DOHH2 (cell line): ENCODE data around the gene ARRDC4.
A peak's percentile ranks its signal among the peaks of the same experiment; 100 is the strongest.

Experiments
- H3F3A ChIP-seq: fragments of 200-600 bp; sonication (generic), shearing (Covaris generic); 2 replicates; pipeline ENCODE4 v1.6.0; 2016; ENCODE audit warnings: antibody characterized with exemption, mild to moderate bottlenecking; ENCODE audit not compliant: control insufficient read depth, insufficient read depth
- H3K27ac ChIP-seq: fragments of 200-600 bp; sonication (generic); 2 replicates; pipeline ENCODE4 v1.5.1; 2014; ENCODE audit warnings: low read depth, mild to moderate bottlenecking, low read length, moderate library complexity
- H3K27me3 ChIP-seq: fragments of 200-600 bp; sonication (generic); 2 replicates; pipeline ENCODE4 v1.6.1; 2014; ENCODE audit warnings: mild to moderate bottlenecking, low read length, mixed read lengths; ENCODE audit not compliant: control insufficient read depth
- H3K36me3 ChIP-seq: fragments of 200-600 bp; sonication (generic); 2 replicates; pipeline ENCODE4 v1.6.1; 2014; ENCODE audit warnings: mild to moderate bottlenecking, low read length, moderate library complexity, mixed read lengths; ENCODE audit not compliant: control insufficient read depth
- H3K4me1 ChIP-seq: fragments of 200-600 bp; sonication (generic); 2 replicates; pipeline ENCODE4 v1.6.1; 2014; ENCODE audit warnings: mild to moderate bottlenecking, low read length, mixed read lengths; ENCODE audit not compliant: control insufficient read depth
- H3K4me2 ChIP-seq: fragments of 200-600 bp; sonication (generic); 2 replicates; pipeline ENCODE4 v1.6.0; 2014; ENCODE audit warnings: mild to moderate bottlenecking, low read length, moderate library complexity
- H3K4me3 ChIP-seq: fragments of 200-600 bp; sonication (generic); 2 replicates; pipeline ENCODE4 v1.5.1; 2014; ENCODE audit warnings: mild to moderate bottlenecking, low read length, mixed read lengths
- H3K79me2 ChIP-seq: fragments of 200-600 bp; sonication (generic); 2 replicates; pipeline ENCODE4 v1.6.1; 2014; ENCODE audit warnings: mild to moderate bottlenecking, low read length, mixed read lengths; ENCODE audit not compliant: control insufficient read depth
- H3K9me2 ChIP-seq: fragments of 200-600 bp; sonication (generic); replicated peaks from 2 replicates; pipeline ENCODE4 v1.6.1; 2014; ENCODE audit warnings: mild to moderate bottlenecking, low read length, mixed read lengths; ENCODE audit not compliant: control insufficient read depth
- H3K9me3 ChIP-seq: fragments of 200-600 bp; sonication (generic); 2 replicates; pipeline ENCODE4 v1.6.1; 2014; ENCODE audit warnings: antibody characterized with exemption, low read length, mixed read lengths; ENCODE audit not compliant: control insufficient read depth, insufficient read depth
- H4K20me1 ChIP-seq: fragments of 200-600 bp; sonication (generic); 2 replicates; pipeline ENCODE4 v1.6.0; 2014; ENCODE audit warnings: low read depth, mild to moderate bottlenecking, antibody characterized with exemption, low read length, moderate library complexity; ENCODE audit not compliant: control insufficient read depth, insufficient read depth
- CTCF ChIP-seq: fragments of 200-600 bp; sonication (generic); IDR thresholded peaks from one replicate; pipeline ENCODE4 v1.5.1; 2014; ENCODE audit warnings: antibody characterized with exemption, mild to moderate bottlenecking, low read depth, low read length; ENCODE audit not compliant: poor library complexity, severe bottlenecking
- EZH2phosphoT487 ChIP-seq: fragments of 200-600 bp; sonication (generic); IDR thresholded peaks from 2 replicates; pipeline ENCODE4 v1.6.1; 2017; ENCODE audit warnings: borderline replicate concordance, mild to moderate bottlenecking, antibody characterized with exemption, low read length, moderate library complexity, mixed read lengths

The ARRDC4 gene

GRCh38 chr15:97995881-97996603 is 35.5 kb downstream of the ARRDC4 start:
- H3K4me2 ChIP-seq, result no peak overlapping the region
- no peak overlapping the region for H3K4me3 ChIP-seq
- H3F3A ChIP-seq, result no peaks in the 10 kb centered on the region
- H3K79me2 ChIP-seq, result no peaks in the 10 kb centered on the region
- H3K4me1 ChIP-seq, result peaks cover 7% of the 10 kb centered on the region
- H4K20me1 ChIP-seq, result no peaks in the 10 kb centered on the region
- no peaks in the 10 kb centered on the region for H3K9me3 ChIP-seq
- H3K27me3 ChIP-seq, result no peaks in the 10 kb centered on the region; the same call in 1 of the 2 replicates
- H3K9me2 ChIP-seq, result no peaks in the 10 kb centered on the region
- H3K36me3 ChIP-seq, result no peaks in the 10 kb centered on the region
- no peak overlapping the region for H3K27ac ChIP-seq
- TF ChIP-seq EZH2phosphoT487 (no peak), CTCF (peak; percentile 45)

GRCh38 chr15:97998307-97999071 is 38.0 kb downstream of the ARRDC4 start:
- peaks cover 3% of the 10 kb centered on the region; the same call in 1 of the 2 replicates for H3K9me3 ChIP-seq
- no peaks in the 10 kb centered on the region for H3K9me2 ChIP-seq
- H3K27me3 ChIP-seq, result no peaks in the 10 kb centered on the region
- no peak for TF ChIP-seq EZH2phosphoT487
- no peak for TF ChIP-seq CTCF
- no peak overlapping the region for H3K27ac ChIP-seq
- H3K4me3 ChIP-seq, result no peak overlapping the region
- H4K20me1 ChIP-seq, result no peaks in the 10 kb centered on the region
- H3K4me1 ChIP-seq, result peaks cover 7% of the 10 kb centered on the region
- no peak overlapping the region for H3K4me2 ChIP-seq
- H3K36me3 ChIP-seq, result no peaks in the 10 kb centered on the region
- H3K79me2 ChIP-seq, result no peaks in the 10 kb centered on the region
- H3F3A ChIP-seq, result no peaks in the 10 kb centered on the region

- Histone ChIP-seq H3K4me2 (no peak overlapping the region), H3K27ac (no peak overlapping the region), H3K79me2 (no peaks in the 10 kb centered on the region), H3F3A (no peaks in the 10 kb centered on the region), H3K27me3 (no peaks in the 10 kb centered on the region), H3K4me3 (no peak overlapping the region), H3K4me1 (peaks cover 7% of the 10 kb centered on the region), H3K36me3 (no peaks in the 10 kb centered on the region), H3K9me3 (peaks cover 3% of the 10 kb centered on the region; the same call in 1 of the 2 replicates), H3K9me2 (no peaks in the 10 kb centered on the region), H4K20me1 (no peaks in the 10 kb centered on the region)
- no peak for TF ChIP-seq EZH2phosphoT487
- TF ChIP-seq CTCF, result no peak
These were observed 40.0 kb downstream of the ARRDC4 start for GRCh38 chr15:98000249-98001203.
